ENCODE measurements around the gene OR8G5.

The OR8G5 gene

GRCh38 chr11:124294687-124295086 lies 38.5 kb downstream of the OR8G5 start:
- no peak for DNase-seq

GRCh38 chr11:124296016-124296415 lies 39.8 kb downstream of the OR8G5 start:
- DNase-seq, result no peak

- DNase-seq, result peak; percentile 32
These were observed 41.7 kb downstream of the OR8G5 start for GRCh38 chr11:124297921-124298320.

GRCh38 chr11:124301548-124301947 lies 45.4 kb downstream of the OR8G5 start:
- DNase-seq, result peak; percentile 53

GRCh38 chr11:124302347-124303125 lies 46.4 kb downstream of the OR8G5 start:
- DNase-seq, result no peak

GRCh38 chr11:124307093-124307492 lies 50.9 kb downstream of the OR8G5 start:
- no peak for DNase-seq

GRCh38 chr11:124310721-124311120 lies 54.5 kb downstream of the OR8G5 start:
- no peak for DNase-seq

GRCh38 chr11:124311269-124311668 lies 55.1 kb downstream of the OR8G5 start:
- DNase-seq, result no peak

- no peak for DNase-seq
These were observed 55.5 kb downstream of the OR8G5 start for GRCh38 chr11:124311670-124312069.

GRCh38 chr11:124313131-124313530 lies 57.0 kb downstream of the OR8G5 start:
- DNase-seq, result no peak

GRCh38 chr11:124313849-124314248 lies 57.7 kb downstream of the OR8G5 start, which contains the start of gene OR8D1:
TSS of gene OR8D1 (minus strand) at chr11:124313949. CDS start at chr11:124310766, 3,183 bp downstream.
- DNase-seq, result no peak

GRCh38 chr11:124315052-124315451 lies 58.9 kb downstream of the OR8G5 start:
- DNase-seq, result no peak
